Karpas-422 (cell line): ENCODE data around the gene SPRYD3. TPM values are rescaled to one million over a fixed set of nuclear protein-coding genes. Genes with fewer than 3 reads are reported as not detected.
"Not testable (repeated sequence)": the region's sequence is repeated elsewhere in the genome, so short reads cannot be mapped to it uniquely, and the experiment has no call there.

Experiments used
- DNase-seq: peaks from one replicate; pipeline ENCODE4 v3.0.0-alpha.2; 2015
- H2AFZ ChIP-seq: fragments of 200-600 bp; sonication (generic); 2 replicates; pipeline ENCODE4 v1.6.1; 2014; ENCODE audit warnings: antibody characterized with exemption, low read length, mixed read lengths
- H3K27ac ChIP-seq: fragments of 200-600 bp; sonication (generic); 2 replicates; pipeline ENCODE4 v1.5.1; 2014; ENCODE audit warnings: mild to moderate bottlenecking, low read length, moderate library complexity
- H3K27me3 ChIP-seq: fragments of 200-600 bp; sonication (generic); 2 replicates; pipeline ENCODE4 v1.6.1; 2014; ENCODE audit warnings: low read length, mixed read lengths
- H3K36me3 ChIP-seq: fragments of 200-600 bp; sonication (generic); 2 replicates; pipeline ENCODE4 v1.6.1; 2014; ENCODE audit warnings: low read length, mixed read lengths; ENCODE audit not compliant: insufficient read depth
- H3K4me1 ChIP-seq: fragments of 200-600 bp; sonication (generic); 2 replicates; pipeline ENCODE4 v1.6.1; 2014; ENCODE audit warnings: mild to moderate bottlenecking, low read length, mixed read lengths
- H3K4me2 ChIP-seq: fragments of 200-600 bp; sonication (generic); 2 replicates; pipeline ENCODE4 v1.6.1; 2014; ENCODE audit warnings: low read length, low read depth, mild to moderate bottlenecking; ENCODE audit not compliant: poor library complexity, severe bottlenecking
- H3K4me3 ChIP-seq: fragments of 200-600 bp; sonication (generic); 2 replicates; pipeline ENCODE4 v1.5.1; 2014; ENCODE audit warnings: mild to moderate bottlenecking, antibody characterized with exemption, low read length, mixed read lengths
- H3K79me2 ChIP-seq: fragments of 200-600 bp; sonication (generic); 2 replicates; pipeline ENCODE4 v1.6.1; 2014; ENCODE audit warnings: mild to moderate bottlenecking, low read length, mixed read lengths
- H3K9ac ChIP-seq: fragments of 200-600 bp; sonication (generic); 2 replicates; pipeline ENCODE4 v1.6.0; 2014; ENCODE audit warnings: low read length
- H3K9me2 ChIP-seq: fragments of 200-600 bp; sonication (generic), shearing (Covaris generic); replicated peaks from 2 replicates; pipeline ENCODE4 v1.6.0; 2014; ENCODE audit warnings: mild to moderate bottlenecking, low read length, moderate library complexity; ENCODE audit not compliant: insufficient read depth
- H3K9me3 ChIP-seq: fragments of 300-700, 200-600 bp; sonication (generic); 2 replicates; pipeline ENCODE4 v1.6.1; 2014; ENCODE audit warnings: low read length, mixed read lengths
- H4K20me1 ChIP-seq: fragments of 200-600 bp; sonication (generic); 2 replicates; pipeline ENCODE4 v1.6.1; 2014; ENCODE audit warnings: mild to moderate bottlenecking, antibody characterized with exemption, low read length, low read depth; ENCODE audit not compliant: insufficient read depth
- total RNA-seq: library from RNA; depleted of rRNA; stranded (reverse); fragments of >200 nt; shearing (Covaris generic); gene quantifications from 2 replicates; pipeline ENCODE4 v1.2.3, GENCODE V29; 2014; ENCODE audit warnings: low replicate concordance

Gene SPRYD3
- total RNA-seq, 1 experiment from 2014 or later: 11.1 TPM

GRCh38 chr12:53036802-53037201 is 42.4 kb downstream of the SPRYD3 start:
- Histone ChIP-seq H3K4me1 (no peaks in the 10 kb centered on the region), H2AFZ (no peak overlapping the region), H4K20me1 (peaks cover 19% of the 10 kb centered on the region), H3K4me2 (no peak overlapping the region), H3K36me3 (peaks cover 53% of the 10 kb centered on the region), H3K9ac (no peak overlapping the region), H3K9me3 (no peaks in the 10 kb centered on the region), H3K27me3 (no peaks in the 10 kb centered on the region), H3K4me3 (no peak overlapping the region), H3K79me2 (peaks cover 2% of the 10 kb centered on the region; the same call in 1 of the 2 replicates), H3K9me2 (no peaks in the 10 kb centered on the region), H3K27ac (no peak overlapping the region)
- no peak for DNase-seq

GRCh38 chr12:53034459-53034858 is 44.7 kb downstream of the SPRYD3 start:
- no peak overlapping the region for H3K9ac ChIP-seq
- H3K27ac ChIP-seq: no peak overlapping the region
- H3K79me2 ChIP-seq: peaks cover 9% of the 10 kb centered on the region; the same call in 1 of the 2 replicates
- H3K36me3 ChIP-seq: peaks cover 64% of the 10 kb centered on the region
- H3K4me3 ChIP-seq: no peak overlapping the region
- no peak for DNase-seq
- no peaks in the 10 kb centered on the region for H3K9me2 ChIP-seq
- no peak overlapping the region for H3K4me2 ChIP-seq
- H3K27me3 ChIP-seq: no peaks in the 10 kb centered on the region
- no peaks in the 10 kb centered on the region for H3K4me1 ChIP-seq
- peaks cover 26% of the 10 kb centered on the region for H4K20me1 ChIP-seq
- H2AFZ ChIP-seq: no peak overlapping the region
- H3K9me3 ChIP-seq: no peaks in the 10 kb centered on the region

- not testable (repeated sequence) for DNase-seq, H3K4me3 ChIP-seq, H3K9me3 ChIP-seq, H3K4me2 ChIP-seq, H3K9ac ChIP-seq, H3K27ac ChIP-seq, H3K79me2 ChIP-seq, H3K9me2 ChIP-seq, H3K27me3 ChIP-seq, H2AFZ ChIP-seq, H3K4me1 ChIP-seq
- Histone ChIP-seq H4K20me1 (peaks cover 22% of the 10 kb centered on the region), H3K36me3 (peaks cover 58% of the 10 kb centered on the region)
Observed at GRCh38 chr12:53033832-53034231, 45.4 kb downstream of the SPRYD3 start.

GRCh38 chr12:53031616-53032015 is 47.6 kb downstream of the SPRYD3 start:
- Histone ChIP-seq H3K4me1 (no peaks in the 10 kb centered on the region), H3K79me2 (peaks cover 14% of the 10 kb centered on the region; the same call in 1 of the 2 replicates), H3K9ac (no peak overlapping the region), H4K20me1 (peaks cover 17% of the 10 kb centered on the region; the same call in 1 of the 2 replicates), H3K4me2 (no peak overlapping the region), H3K27ac (no peak overlapping the region), H3K9me3 (no peaks in the 10 kb centered on the region), H3K4me3 (no peak overlapping the region), H2AFZ (no peak overlapping the region), H3K27me3 (no peaks in the 10 kb centered on the region), H3K9me2 (no peaks in the 10 kb centered on the region), H3K36me3 (peaks cover 49% of the 10 kb centered on the region)
- no peak for DNase-seq

GRCh38 chr12:53027014-53027413 is 52.2 kb downstream of the SPRYD3 start:
- not testable (repeated sequence) for DNase-seq, H3K4me2 ChIP-seq, H3K4me3 ChIP-seq, H3K9me2 ChIP-seq, H3K4me1 ChIP-seq, H3K27me3 ChIP-seq, H2AFZ ChIP-seq, H3K27ac ChIP-seq, H3K9ac ChIP-seq, H3K9me3 ChIP-seq
- Histone ChIP-seq H3K36me3 (peaks cover 62% of the 10 kb centered on the region), H4K20me1 (peaks cover 17% of the 10 kb centered on the region; the same call in 1 of the 2 replicates), H3K79me2 (peaks cover 29% of the 10 kb centered on the region; the same call in 1 of the 2 replicates)

- DNase-seq: no peak
- Histone ChIP-seq H3K79me2 (peaks cover 33% of the 10 kb centered on the region), H3K9ac (no peak overlapping the region), H3K9me2 (no peaks in the 10 kb centered on the region), H3K27ac (no peak overlapping the region), H4K20me1 (0 out of 2 replicates have a peak, but pooled peaks cover 7% of the 10 kb centered on the region), H3K27me3 (no peaks in the 10 kb centered on the region), H3K4me3 (no peak overlapping the region), H3K4me1 (no peaks in the 10 kb centered on the region), H3K4me2 (no peak overlapping the region), H3K9me3 (no peaks in the 10 kb centered on the region), H2AFZ (no peak overlapping the region), H3K36me3 (peaks cover 64% of the 10 kb centered on the region)
Observed at GRCh38 chr12:53025250-53025649, 53.9 kb downstream of the SPRYD3 start.

- no peak for DNase-seq
- Histone ChIP-seq H3K36me3 (peaks cover 56% of the 10 kb centered on the region), H2AFZ (no peak overlapping the region), H3K9ac (no peak overlapping the region), H3K9me2 (no peaks in the 10 kb centered on the region), H3K27me3 (no peaks in the 10 kb centered on the region), H4K20me1 (peaks cover 71% of the 10 kb centered on the region), H3K9me3 (no peaks in the 10 kb centered on the region), H3K79me2 (peaks cover 90% of the 10 kb centered on the region), H3K4me2 (no peak overlapping the region), H3K4me3 (no peak overlapping the region), H3K4me1 (peaks cover 2% of the 10 kb centered on the region), H3K27ac (no peak overlapping the region)
Observed at GRCh38 chr12:53014709-53015108, 64.5 kb downstream of the SPRYD3 start.
